Epithelial cell of proximal tubule (primary cell): ENCODE data around the gene ZFYVE27. TPM values are rescaled to one million over a fixed set of nuclear protein-coding genes. Genes with fewer than 3 reads are reported as not detected.

Experiments used
- DNase-seq: peaks from one replicate; pipeline ENCODE4 v3.0.0-alpha.2; 2011; ENCODE audit warnings: low read depth
- H3K4me3 ChIP-seq: 2 replicates; pipeline ENCODE4 v1.5.1; 2011; ENCODE audit warnings: low read depth, mild to moderate bottlenecking, low read length
- CTCF ChIP-seq: conservative IDR thresholded peaks from 2 replicates; pipeline ENCODE4 v1.5.1; 2012; ENCODE audit warnings: low read depth, mild to moderate bottlenecking, low read length
- total RNA-seq: library from RNA; depleted of rRNA; stranded (reverse); fragments of >200 nt; gene quantifications from 2 replicates; pipeline ENCODE4 v1.2.3, GENCODE V29; 2015

ZFYVE27 gene
- total RNA-seq, 1 donor from 2014 or later = 13.5 TPM

- TF ChIP-seq CTCF = no peak
These were observed 33.4 kb upstream of the ZFYVE27 start for GRCh38 chr10:97703398-97704067.

GRCh38 chr10:97704341-97704740 is 32.6 kb upstream of the ZFYVE27 start:
- no peak for DNase-seq
- no peak overlapping the region for H3K4me3 ChIP-seq
- TF ChIP-seq CTCF = no peak

More at GRCh38 chr10:97703398-97704067, 33.4 kb upstream of the ZFYVE27 start:
- DNase-seq = no peak
- H3K4me3 ChIP-seq = no peak overlapping the region

- no peak for TF ChIP-seq CTCF
- no peak for DNase-seq
- no peak overlapping the region for H3K4me3 ChIP-seq
These were observed 31.8 kb upstream of the ZFYVE27 start for GRCh38 chr10:97705006-97705670.

- no peak overlapping the region for H3K4me3 ChIP-seq
- no peak for DNase-seq
- TF ChIP-seq CTCF = no peak
These were observed 29.6 kb upstream of the ZFYVE27 start for GRCh38 chr10:97707134-97707861.

GRCh38 chr10:97708167-97708566 is 28.8 kb upstream of the ZFYVE27 start:
- TF ChIP-seq CTCF = no peak
- no peak overlapping the region for H3K4me3 ChIP-seq
- DNase-seq = no peak

GRCh38 chr10:97708976-97709946 is 27.7 kb upstream of the ZFYVE27 start:
- peak; percentile 75 for TF ChIP-seq CTCF
- no peak overlapping the region for H3K4me3 ChIP-seq
- no peak for DNase-seq
